Heart right ventricle (tissue), 16 donors: ENCODE data around the gene CPSF4L. TPM values are rescaled to one million over a fixed set of nuclear protein-coding genes. Genes with fewer than 3 reads are reported as not detected.

Experiments
- ATAC-seq, 8 donors: fragments of 200-7000 bp; cut with Tn5 transposase; one replicate each; pipeline ENCODE4 v1.9.1; 2020; ENCODE audit warnings: mild to moderate bottlenecking in 8 of 8, moderate library complexity in 8 of 8, moderate number of reproducible peaks in 1 of 8
- DNase-seq, 2 donors: peaks; one replicate each; pipeline ENCODE4 v3.0.0-alpha.2; 2020
- H3K27ac ChIP-seq, 10 donors: fragments of 200-600 bp; sonication (generic) in 2 of 10; one replicate each; pipeline versions ENCODE4 v1.5.0 to v1.8.0; 2020 to 2022; ENCODE audit warnings: mild to moderate bottlenecking in 3 of 10
- H3K27me3 ChIP-seq, 7 donors: fragments of 200-600 bp; one replicate each; pipeline ENCODE4 v1.8.0; 2021 to 2022; ENCODE audit warnings: mild to moderate bottlenecking in 2 of 7
- H3K36me3 ChIP-seq, 9 donors: fragments of 200-600 bp; sonication (generic) in 1 of 9; one replicate each; pipeline versions ENCODE4 v1.5.0 to v1.8.0; 2020 to 2022; ENCODE audit warnings: mild to moderate bottlenecking in 2 of 9
- H3K4me1 ChIP-seq, 9 donors: fragments of 200-600 bp; sonication (generic) in 1 of 9; one replicate each; pipeline versions ENCODE4 v1.5.0 to v1.8.0; 2020 to 2022; ENCODE audit warnings: mild to moderate bottlenecking in 4 of 9
- H3K4me3 ChIP-seq, 10 donors: fragments of 200-600 bp; sonication (generic) in 2 of 10; one replicate each; pipeline versions ENCODE4 v1.5.0 to v1.8.0; 2020 to 2022; ENCODE audit warnings: mild to moderate bottlenecking in 7 of 10, moderate library complexity in 2 of 10
- H3K9me3 ChIP-seq, 11 donors: fragments of 200-600 bp in 10 of 11; sonication (generic) in 2 of 11; one replicate each; pipeline versions ENCODE4 v1.5.0 to v1.8.0; 2013 to 2022; ENCODE audit warnings: mild to moderate bottlenecking in 2 of 11, control low read depth in 1 of 11, moderate library complexity in 1 of 11
- WGBS, 2 donors: extraction: QIAGEN DNeasy Blood & Tissue Kit; methylation state at CpG; one replicate each; pipeline ENCODE4 v1.1.7; 2013; ENCODE audit warnings: inconsistent platforms in 1 of 2; 5-methylcytosine and 5-hydroxymethylcytosine counted together
- intact Hi-C, 10 donors: fragments of 100-400 bp; cut with DNase I; formaldehyde crosslinking; loops; one replicate each; pipeline versions ENCODE4 v1.11.1 to v1.14.2; 2022
- polyA plus RNA-seq, 2 donors: library from polyadenylated mRNA; stranded (reverse); fragments of 200-250 nt; gene quantifications; one replicate each; pipeline ENCODE4 v1.2.3, GENCODE V29; 2013
- total RNA-seq, 10 donors: library from RNA; stranded (reverse); fragmentation: NEBNext Ultra II Directional in 3 of 10; extraction: Animal tissue kit (Norgen Biotek cat#: 25700) in 3 of 10; gene quantifications; one replicate each; pipeline versions ENCODE4 v1.2.1 to v1.2.4, GENCODE V29; 2021 to 2023
- TF ChIP-seq, protein P1 (sequence below), 9 donors: fragments of 200-600 bp; sonication (generic) in 2 of 9; IDR thresholded peaks; one replicate each; pipeline versions ENCODE4 v1.5.0 to v1.8.0; 2021 to 2022; ENCODE audit warnings: antibody characterized with exemption in 9 of 9, mild to moderate bottlenecking in 5 of 9, moderate library complexity in 1 of 9
- donor health status: Arrhythmogenic right ventricular cardiomyopathy.
- donor health status: ischemic (EF 13 %, LVEDD 7.1; RV severe dilation, severe dysfunction).
- donor health status: healthy with polysubstance abuse.
- donor health status: DM: no; HTN: yes; CAD: no.
- donor health status: DM: no; HTN: no; CAD: no.
- donor health status: ischemic (EF 25% LVEDD 6.9; RV normal size, moderate dysfunction).
- donor health status: ischemic (EF 25% LVEDD 5.7; RV mildly dilated, moderate dysfunction).
- donor health status: healthy.
- donor health status: DM: yes; HTN: yes; CAD: no.
- donor health status: Ischemic cardiomyopathy.
- donor health status: ischemic (EF 35%, LVEDD 5.7; RV mildly dilated, moderate dysfunction).
- donor health status: nonischemic (EF 11% LVEDD 7.7; RV severe dilation, severe dysfunction).
- donor health status: DM: yes; HTN: yes; CAD: no.
- donor health status: PGD.
- donor health status: ischemic (EF 29% LVEDD 5.4; RV normal size, mild dysfunction).
- donor health status: nonischemic (EF 23%, LVEDD 6.1; RV moderate dilation, normal function).

The CPSF4L gene
- total and polyA plus RNA-seq, 12 donors, result not detected

DNA sequence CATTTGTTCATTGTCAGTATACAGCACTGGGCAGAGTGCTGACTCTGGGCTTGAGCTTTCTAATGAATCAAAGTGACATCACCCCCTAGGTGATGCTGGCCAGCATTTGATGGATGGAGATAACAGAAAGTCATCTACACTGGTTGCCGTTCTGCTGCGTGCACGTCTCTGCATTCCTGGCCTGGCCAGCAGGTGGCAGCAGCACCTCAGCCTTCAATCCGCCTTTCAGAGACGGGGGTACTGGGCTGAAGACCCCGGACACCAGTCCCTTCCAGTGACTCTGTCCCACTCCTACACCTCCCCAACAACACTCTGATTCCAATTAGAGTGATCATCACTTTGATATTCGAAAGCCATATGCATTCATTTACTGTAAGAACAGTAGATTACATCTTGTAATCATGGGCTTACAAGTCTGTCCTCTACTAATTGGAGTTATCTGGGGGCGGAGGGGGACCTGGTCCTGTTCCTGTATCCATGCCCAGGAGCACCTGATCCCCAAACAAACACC lies 6.0 kb downstream of the CPSF4L start:
- peak; percentile 63 to 87 (median 72) for ATAC-seq
- WGBS, 2 donors, result 7 to 8% methylated on average over 8 of the region's 8 CpGs
- intact Hi-C loops, result loop anchor here (1.0 to 10.0 kb wide), 5 partner anchors 57 to 531 kb away; partner anchors contain the start of gene CDC42EP4 (in 2 of the 10)
- no peak overlapping the region for H3K27ac ChIP-seq
- no peaks in the 10 kb centered on the region for H3K9me3 ChIP-seq
- H3K4me3 ChIP-seq, result no peak overlapping the region
- peak; percentile 55 to 64 for DNase-seq
- H3K4me1 ChIP-seq, result peaks cover 0 to 8% (median 0%) of the 10 kb centered on the region in 9 donors
- no peaks in the 10 kb centered on the region for H3K27me3 ChIP-seq
- TF ChIP-seq, protein P1, sequence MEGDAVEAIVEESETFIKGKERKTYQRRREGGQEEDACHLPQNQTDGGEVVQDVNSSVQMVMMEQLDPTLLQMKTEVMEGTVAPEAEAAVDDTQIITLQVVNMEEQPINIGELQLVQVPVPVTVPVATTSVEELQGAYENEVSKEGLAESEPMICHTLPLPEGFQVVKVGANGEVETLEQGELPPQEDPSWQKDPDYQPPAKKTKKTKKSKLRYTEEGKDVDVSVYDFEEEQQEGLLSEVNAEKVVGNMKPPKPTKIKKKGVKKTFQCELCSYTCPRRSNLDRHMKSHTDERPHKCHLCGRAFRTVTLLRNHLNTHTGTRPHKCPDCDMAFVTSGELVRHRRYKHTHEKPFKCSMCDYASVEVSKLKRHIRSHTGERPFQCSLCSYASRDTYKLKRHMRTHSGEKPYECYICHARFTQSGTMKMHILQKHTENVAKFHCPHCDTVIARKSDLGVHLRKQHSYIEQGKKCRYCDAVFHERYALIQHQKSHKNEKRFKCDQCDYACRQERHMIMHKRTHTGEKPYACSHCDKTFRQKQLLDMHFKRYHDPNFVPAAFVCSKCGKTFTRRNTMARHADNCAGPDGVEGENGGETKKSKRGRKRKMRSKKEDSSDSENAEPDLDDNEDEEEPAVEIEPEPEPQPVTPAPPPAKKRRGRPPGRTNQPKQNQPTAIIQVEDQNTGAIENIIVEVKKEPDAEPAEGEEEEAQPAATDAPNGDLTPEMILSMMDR (IDR thresholded peaks at IDR 0.05), result peak in 8 of 9 donors; percentile 94 to 99 (median 98)
- no peaks in the 10 kb centered on the region for H3K36me3 ChIP-seq

DNA sequence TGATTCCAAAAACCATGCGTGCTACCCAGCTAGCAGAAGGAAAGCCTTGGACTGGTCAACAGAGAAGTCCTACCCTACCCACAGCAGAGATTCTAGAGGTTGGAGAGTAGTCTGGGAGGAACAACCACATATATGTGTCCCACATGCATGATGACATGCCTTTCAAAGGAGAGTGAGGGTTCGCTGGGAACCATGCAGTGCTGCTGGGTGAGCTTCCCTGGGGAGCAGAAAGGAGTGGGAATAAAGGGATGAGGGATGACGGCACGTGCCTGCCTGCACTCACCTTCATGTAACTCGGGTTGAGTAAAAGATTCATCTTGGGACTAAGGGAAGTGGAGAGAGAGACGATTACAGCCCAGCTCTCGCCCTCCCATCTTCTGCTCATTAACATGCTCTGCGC lies 9.8 kb downstream of the CPSF4L start:
- Histone ChIP-seq H3K36me3 (peaks cover 0 to 27% (median 4%) of the 10 kb centered on the region in 9 donors), H3K27me3 (no peaks in the 10 kb centered on the region), H3K9me3 (no peaks in the 10 kb centered on the region), H3K4me1 (peaks cover 0 to 8% (median 0%) of the 10 kb centered on the region in 9 donors), H3K27ac (no peak overlapping the region), H3K4me3 (no peak overlapping the region)
- intact Hi-C loops, result loop anchor here in 3 of 10 donors (10.0 kb wide), 1 partner anchor 527 kb away; no protein-coding TSS in a partner anchor
- no peak for ATAC-seq
- no peak for DNase-seq
- TF ChIP-seq, protein P1 (IDR thresholded peaks at IDR 0.05), result no peak
- WGBS, 2 donors, result 80 to 85% methylated on average over 8 of the region's 8 CpGs

DNA sequence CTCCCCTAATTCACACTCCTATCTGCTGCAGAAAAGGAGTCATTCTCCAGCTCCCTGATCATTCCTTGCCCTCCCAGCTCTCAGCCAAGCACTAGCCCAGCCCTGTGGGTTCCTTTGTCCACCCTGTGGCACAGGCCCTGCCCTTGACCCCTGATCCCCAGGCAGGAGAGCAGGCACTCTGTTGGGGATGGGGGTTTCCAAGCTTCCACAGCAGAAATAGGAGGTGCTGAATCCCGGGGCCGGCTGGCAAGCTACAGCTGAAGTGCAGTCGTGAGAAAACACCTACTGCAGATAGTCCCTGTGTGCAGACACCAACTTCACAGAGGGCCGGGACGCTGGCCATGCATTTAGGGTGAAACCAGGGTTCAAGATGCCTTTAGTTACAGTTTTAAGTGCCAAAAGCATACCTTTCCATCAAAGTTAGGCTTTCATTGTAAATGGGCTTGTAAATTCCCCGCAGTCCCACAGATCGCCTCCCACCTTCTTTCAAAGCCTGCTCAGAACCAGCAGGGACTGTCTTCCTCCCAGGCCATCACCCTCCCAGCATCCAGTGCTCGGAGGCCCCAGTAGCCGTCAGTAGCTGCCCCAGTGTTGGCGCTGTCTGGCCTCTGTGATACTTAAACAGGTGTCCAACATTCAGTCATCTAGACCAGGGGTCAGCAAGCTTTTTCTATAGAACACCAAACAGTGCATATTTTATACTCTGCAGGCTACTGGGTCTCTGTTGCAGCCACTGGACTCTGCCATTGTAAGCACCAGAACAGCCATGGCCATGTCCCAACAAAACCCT lies 10.6 kb downstream of the CPSF4L start:
- Histone ChIP-seq H3K36me3 (peaks cover 0 to 35% (median 12%) of the 10 kb centered on the region in 9 donors), H3K4me1 (peaks cover 0 to 5% (median 0%) of the 10 kb centered on the region in 9 donors), H3K27ac (no peak overlapping the region), H3K4me3 (no peak overlapping the region), H3K9me3 (no peaks in the 10 kb centered on the region), H3K27me3 (no peaks in the 10 kb centered on the region)
- DNase-seq, result no peak
- WGBS, 2 donors, result 79 to 81% methylated on average over 10 of the region's 10 CpGs
- ATAC-seq, result no peak
- intact Hi-C loops, result loop anchor here in 3 of 10 donors (10.0 kb wide), 1 partner anchor 526 kb away; no protein-coding TSS in a partner anchor
- TF ChIP-seq, protein P1 (IDR thresholded peaks at IDR 0.05), result no peak

DNA sequence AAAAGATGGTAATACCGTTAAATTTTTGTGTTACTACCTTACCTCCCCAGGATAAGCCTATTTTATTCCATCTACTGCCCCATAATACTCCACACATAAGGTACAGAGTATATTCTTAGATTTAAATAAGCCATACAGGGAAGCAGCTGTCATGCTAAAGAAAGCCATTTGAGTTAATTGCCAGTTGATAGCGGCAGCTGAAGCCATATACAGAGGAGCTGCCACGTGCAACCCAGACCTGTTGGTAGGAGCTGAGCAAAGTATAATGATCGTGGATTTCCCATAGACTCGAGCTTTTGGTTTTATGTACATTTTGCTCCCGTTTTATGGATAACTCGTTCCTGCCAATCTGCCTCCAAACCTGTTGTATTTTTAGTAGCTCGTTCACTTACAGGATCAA lies 12.0 kb downstream of the CPSF4L start:
- TF ChIP-seq, protein P1 (IDR thresholded peaks at IDR 0.05), result no peak
- DNase-seq, result no peak
- intact Hi-C loops, result loop anchor here in 3 of 10 donors (10.0 kb wide), 1 partner anchor 525 kb away; no protein-coding TSS in a partner anchor

More for the DNA sequence above, 12.0 kb downstream of the CPSF4L start:
- Histone ChIP-seq H3K4me1 (no peaks in the 10 kb centered on the region), H3K9me3 (no peaks in the 10 kb centered on the region), H3K36me3 (peaks cover 0 to 49% (median 21%) of the 10 kb centered on the region in 9 donors), H3K27ac (no peak overlapping the region), H3K27me3 (no peaks in the 10 kb centered on the region), H3K4me3 (no peak overlapping the region)
- WGBS, 2 donors, result 76 to 80% methylated on average over 8 of the region's 8 CpGs
- ATAC-seq, result no peak
